HG03558 (cell line): ENCODE data around the gene LRRC8A.
"Not testable (repeated sequence)": the region's sequence is repeated elsewhere in the genome, so short reads cannot be mapped to it uniquely, and the experiment has no call there.

Experiments
- ATAC-seq: cut with Tn5 transposase; IDR thresholded peaks from one replicate; pipeline ENCODE4 v1.9.1; 2021; ENCODE audit warnings: moderate number of reproducible peaks; ENCODE audit not compliant: unreplicated experiment; ENCODE audit errors: extremely low read depth

Gene LRRC8A

DNA sequence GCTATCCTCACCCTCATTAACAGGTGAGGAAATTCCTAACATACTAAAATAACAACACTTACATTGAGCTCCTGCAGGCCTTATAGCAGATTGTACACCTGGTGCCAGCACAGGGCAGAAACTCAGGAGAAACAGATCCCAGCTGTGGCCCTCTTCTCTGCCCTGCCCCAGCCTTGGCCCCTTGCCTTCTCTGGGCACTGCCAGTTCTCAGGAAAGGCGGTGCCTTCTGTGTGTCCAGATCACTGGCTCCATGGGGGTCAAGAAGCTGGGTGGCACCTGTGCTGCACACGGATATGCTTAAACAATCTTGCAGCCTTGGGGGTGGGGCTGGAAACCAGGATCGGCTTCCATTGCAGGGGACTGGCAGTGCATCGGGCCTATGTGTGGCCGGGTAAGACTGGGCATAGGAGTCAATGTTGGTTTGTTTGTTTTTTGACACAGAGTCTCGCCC lies 19.5 kb upstream of the LRRC8A start:
- no peak for ATAC-seq

DNA sequence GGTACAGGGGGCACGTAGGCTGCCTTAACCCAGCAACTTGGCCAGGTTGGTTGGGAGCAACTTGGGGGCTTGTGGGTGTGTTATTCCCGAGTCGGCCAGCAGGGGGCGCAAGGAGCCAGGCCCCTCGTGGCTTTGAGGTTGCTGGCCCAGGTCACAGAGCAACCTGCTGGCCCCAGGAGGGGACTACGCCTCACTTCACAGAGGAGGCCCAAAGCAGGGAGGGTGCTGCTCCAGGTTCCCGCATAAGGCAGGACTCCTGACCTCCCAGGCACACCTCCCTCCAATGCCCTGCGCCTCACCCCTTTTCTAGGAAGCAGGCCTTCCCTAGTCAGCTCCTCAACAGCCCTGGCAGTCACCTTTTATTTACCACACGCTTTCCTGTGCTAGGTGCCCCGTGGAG lies 18.3 kb upstream of the LRRC8A start:
- no peak for ATAC-seq

DNA sequence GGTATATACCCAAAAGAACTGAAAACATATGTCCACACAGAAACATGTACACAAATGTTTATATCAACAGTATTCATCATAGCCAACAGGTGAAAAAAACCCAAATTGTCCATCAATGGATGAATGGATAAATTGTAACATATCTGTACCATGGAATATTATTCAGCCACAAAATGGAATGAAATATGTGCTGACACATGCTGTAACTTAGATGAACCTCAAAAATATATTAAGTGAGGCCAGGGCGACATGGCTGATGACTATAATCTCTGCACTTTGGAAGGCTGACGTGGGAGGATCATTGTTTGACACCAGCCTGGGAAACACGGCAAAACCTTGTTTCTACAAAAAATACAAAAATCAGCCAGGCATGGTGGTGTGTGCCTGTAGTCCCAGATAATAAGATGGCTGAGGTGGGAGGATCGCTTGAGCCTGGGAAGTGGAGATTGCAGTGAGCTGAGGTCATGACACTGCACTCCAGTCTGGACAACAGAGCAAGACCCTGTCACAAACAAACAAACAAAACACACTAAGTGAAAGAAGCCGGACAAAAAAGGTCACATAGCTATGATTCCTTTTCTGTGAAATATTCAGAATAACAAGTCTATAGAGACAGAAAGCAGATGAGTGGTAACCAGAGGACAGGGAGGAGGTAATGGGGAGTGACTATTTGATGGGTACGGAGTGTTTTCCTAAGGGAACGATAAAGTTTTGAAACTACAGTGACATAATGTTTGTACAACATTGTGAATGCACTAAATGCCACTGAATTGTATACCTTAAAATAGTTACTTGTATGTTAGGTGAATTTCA lies 11.6 kb upstream of the LRRC8A start:
- ATAC-seq, result no peak

DNA sequence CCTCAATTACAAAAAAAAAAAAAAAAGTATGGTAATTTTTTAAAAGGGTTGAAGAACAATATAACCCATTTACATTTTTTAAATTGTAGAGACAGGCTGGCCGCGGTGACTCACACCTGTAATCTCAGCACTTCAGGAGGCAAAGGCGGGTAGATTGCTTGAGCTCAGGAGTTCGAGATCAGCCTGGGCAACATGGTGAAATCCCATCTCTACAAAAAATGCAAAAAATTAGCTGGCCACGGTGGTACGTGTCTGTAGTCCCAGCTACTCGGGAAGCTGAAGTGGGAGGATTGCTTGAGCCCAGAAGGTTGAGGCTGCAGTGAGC lies 11.0 kb upstream of the LRRC8A start:
- ATAC-seq, result not testable (repeated sequence)

- no peak for ATAC-seq
These were observed 4.1 kb upstream of the LRRC8A start for GRCh38 chr9:128877852-128878251.

- no peak for ATAC-seq
These were observed 1.0 kb downstream of the LRRC8A start for GRCh38 chr9:128882677-128883603.

DNA sequence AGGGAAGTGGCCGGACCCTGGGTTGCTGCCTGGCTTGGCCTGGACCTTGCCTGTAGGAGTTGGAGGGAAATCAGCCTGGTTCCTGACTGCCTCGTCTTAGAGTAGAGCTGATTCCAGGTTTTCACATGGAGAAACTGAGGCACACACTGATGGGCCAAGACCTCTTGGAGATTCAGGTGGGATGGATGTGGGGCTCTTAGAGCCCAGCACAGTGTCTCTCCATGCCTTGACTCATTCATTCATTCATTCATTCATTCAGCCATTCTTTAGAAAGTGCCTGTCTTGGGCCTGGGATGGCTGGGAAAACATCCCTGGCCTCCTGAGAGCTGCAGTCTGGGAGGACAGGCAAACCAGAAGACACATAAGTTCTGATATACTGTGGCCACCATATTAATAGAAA lies 2.2 kb downstream of the LRRC8A start:
- no peak for ATAC-seq

- ATAC-seq, result no peak
These were observed 3.4 kb downstream of the LRRC8A start for GRCh38 chr9:128885376-128885775.

DNA sequence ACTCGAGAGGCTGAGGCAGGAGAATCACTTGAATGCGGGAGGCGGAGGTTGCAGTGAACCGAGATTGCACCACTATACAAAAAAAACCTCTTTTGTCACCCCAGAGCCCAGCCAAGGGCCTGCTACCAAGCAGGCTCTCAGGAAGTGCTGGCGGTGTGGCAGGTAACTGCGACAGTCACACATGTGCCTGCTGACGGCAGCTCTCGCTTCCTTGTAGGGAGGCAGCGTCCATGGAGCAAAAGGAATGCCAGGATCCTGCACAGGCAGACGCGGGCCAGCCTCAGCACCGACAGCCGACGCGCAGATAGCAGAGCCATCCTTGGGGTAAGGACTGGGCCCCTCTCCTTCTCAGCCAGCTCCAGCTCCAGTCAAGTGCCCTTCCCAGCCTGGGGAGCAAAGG lies 3.9 kb downstream of the LRRC8A start:
- no peak for ATAC-seq

GRCh38 chr9:128886211-128886891 lies 4.4 kb downstream of the LRRC8A start:
- no peak for ATAC-seq

DNA sequence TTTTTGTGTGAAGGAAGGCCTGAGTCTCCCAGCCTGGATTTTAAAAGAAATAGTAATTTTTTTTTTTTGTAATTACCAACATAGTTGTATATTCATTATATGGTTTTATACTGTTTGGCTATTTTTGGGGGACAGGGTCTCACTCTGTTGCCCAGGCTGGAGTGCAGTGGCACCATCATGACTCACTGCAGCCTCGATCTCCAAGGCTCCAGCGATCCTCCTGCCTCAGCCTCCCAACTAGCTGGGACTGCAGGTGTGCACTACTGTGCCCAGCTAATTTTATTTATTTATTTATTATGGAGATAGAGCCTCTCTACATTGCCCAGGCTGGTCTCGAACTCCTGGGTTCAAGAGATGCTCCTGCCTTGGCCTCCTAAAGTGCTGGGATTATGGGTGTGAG lies 5.1 kb downstream of the LRRC8A start:
- ATAC-seq, result no peak

GRCh38 chr9:128887914-128888350 lies 6.0 kb downstream of the LRRC8A start:
- no peak for ATAC-seq

GRCh38 chr9:128891321-128892220 lies 9.6 kb downstream of the LRRC8A start:
- no peak for ATAC-seq

DNA sequence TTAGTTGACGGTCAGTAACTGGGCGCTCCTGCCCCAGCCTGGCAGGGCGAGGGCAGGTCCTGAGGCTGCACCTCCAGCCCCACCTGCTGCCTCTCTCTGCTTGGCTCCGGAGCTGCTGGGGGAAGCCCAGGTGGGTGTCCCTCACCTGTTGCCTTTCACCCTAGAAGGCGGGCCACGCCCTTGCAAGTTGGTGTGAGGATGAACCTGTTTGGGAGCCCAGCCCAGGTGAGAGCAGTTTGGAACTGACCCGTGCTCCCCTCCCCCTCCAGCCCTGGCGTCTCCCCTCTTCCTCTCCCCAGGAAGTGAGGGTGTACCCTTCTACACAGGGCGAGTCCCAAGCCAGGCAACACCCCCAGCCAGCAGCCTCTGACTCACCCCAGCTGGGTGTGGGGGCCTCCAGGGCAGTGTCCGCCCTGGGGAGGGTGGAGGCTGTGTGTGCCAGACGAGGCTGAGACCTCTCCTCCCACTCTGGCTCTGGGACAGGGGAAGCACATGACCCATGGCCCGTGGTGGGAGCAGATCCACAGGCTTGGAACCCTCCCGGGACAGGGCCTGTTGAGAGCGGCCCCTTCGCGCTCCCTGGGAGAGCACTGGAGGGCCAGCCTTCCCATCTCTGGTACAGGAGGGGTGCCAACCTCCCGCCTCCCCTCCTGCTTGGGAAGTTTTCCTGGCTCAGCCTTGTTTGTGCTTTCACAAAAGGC lies 10.4 kb downstream of the LRRC8A start:
- no peak for ATAC-seq

- ATAC-seq, result no peak
These were observed 11.4 kb downstream of the LRRC8A start for GRCh38 chr9:128893354-128893753.

DNA sequence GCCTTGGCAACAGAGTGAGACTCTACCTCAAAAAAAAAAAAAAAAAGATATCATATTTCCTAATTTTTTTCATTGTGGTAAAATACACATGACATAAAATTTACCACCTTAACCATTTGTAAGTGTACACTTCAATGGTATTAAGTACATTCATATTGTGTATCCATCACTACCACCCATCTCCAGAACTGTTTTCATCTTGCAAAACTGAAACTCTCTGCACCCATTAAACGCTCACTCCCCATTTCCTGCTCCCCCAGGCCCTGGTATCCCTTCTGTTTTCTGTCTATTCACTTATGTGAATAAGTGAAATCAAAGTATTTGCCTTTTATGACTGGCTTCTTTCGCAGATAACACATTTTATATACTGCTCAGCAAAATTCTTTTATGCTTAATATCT lies 12.8 kb downstream of the LRRC8A start:
- ATAC-seq, result no peak

- no peak for ATAC-seq
These were observed 13.6 kb downstream of the LRRC8A start for GRCh38 chr9:128895556-128895955.

DNA sequence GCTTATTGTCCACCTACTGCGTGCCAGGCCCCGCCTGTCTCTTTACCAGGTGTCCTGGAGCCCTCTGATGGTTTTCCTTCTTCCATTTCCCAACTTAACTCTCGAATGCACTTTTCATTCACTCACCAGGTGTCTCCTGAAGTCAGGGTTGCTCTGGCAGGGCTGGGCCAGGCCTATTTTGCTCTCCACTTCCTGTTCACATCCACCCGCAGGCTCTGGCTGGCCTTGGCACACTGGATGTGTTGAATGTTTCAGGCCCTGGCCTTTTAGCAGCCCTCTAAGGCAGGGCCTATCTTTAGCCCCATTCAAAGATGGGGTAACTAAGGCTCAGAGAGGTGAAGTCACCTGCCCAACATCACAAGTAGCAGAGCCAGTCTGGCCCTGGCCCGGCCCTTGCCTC lies 16.4 kb downstream of the LRRC8A start:
- ATAC-seq, result no peak

GRCh38 chr9:128898845-128899565 lies 17.1 kb downstream of the LRRC8A start:
- no peak for ATAC-seq
